ENCODE measurements around the gene UCP3. TPM values are rescaled to one million over a fixed set of nuclear protein-coding genes. Genes with fewer than 3 reads are reported as not detected.

UCP3 gene
- total and polyA plus RNA-seq, 10 of the 15 experiments (the other 5 are each of a cell fraction or from before 2014, with no cell fraction given), result 0.02 to 1.9 (median 0.94) TPM

- TF ChIP-seq TARDBP (IDR thresholded peaks at IDR 0.05; ENCODE audit: borderline replicate concordance) (no peak), GABPA (IDR thresholded peaks at IDR 0.05; ENCODE audit: low read depth) (no peak), HCFC1 (IDR thresholded peaks at IDR 0.05; ENCODE audit: low read length) (no peak), LARP7 (IDR thresholded peaks at IDR 0.05) (no peak), JUND (IDR thresholded peaks at IDR 0.05; ENCODE audit: low read depth, low read length) (no peak)
- TF ChIP-seq, protein P1, sequence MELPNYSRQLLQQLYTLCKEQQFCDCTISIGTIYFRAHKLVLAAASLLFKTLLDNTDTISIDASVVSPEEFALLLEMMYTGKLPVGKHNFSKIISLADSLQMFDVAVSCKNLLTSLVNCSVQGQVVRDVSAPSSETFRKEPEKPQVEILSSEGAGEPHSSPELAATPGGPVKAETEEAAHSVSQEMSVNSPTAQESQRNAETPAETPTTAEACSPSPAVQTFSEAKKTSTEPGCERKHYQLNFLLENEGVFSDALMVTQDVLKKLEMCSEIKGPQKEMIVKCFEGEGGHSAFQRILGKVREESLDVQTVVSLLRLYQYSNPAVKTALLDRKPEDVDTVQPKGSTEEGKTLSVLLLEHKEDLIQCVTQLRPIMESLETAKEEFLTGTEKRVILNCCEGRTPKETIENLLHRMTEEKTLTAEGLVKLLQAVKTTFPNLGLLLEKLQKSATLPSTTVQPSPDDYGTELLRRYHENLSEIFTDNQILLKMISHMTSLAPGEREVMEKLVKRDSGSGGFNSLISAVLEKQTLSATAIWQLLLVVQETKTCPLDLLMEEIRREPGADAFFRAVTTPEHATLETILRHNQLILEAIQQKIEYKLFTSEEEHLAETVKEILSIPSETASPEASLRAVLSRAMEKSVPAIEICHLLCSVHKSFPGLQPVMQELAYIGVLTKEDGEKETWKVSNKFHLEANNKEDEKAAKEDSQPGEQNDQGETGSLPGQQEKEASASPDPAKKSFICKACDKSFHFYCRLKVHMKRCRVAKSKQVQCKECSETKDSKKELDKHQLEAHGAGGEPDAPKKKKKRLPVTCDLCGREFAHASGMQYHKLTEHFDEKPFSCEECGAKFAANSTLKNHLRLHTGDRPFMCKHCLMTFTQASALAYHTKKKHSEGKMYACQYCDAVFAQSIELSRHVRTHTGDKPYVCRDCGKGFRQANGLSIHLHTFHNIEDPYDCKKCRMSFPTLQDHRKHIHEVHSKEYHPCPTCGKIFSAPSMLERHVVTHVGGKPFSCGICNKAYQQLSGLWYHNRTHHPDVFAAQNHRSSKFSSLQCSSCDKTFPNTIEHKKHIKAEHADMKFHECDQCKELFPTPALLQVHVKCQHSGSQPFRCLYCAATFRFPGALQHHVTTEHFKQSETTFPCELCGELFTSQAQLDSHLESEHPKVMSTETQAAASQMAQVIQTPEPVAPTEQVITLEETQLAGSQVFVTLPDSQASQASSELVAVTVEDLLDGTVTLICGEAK (IDR thresholded peaks at IDR 0.05; ENCODE audit: borderline replicate concordance), result no peak
Observed at GRCh38 chr11:73983741-73984538, 24.9 kb downstream of the UCP3 start (continued).

All from GM12878 (cell line).